ENCODE measurements around the gene RIPOR1.

RIPOR1 gene

GRCh38 chr16:67579686-67580085, 51.1 kb downstream of the RIPOR1 start:
- ChIA-PET CTCF (interaction anchor here (0.9 to 2.0 kb wide), 4 partner anchors 8 to 59 kb away, joined by 3 to 7 read pairs (median 4); no protein-coding TSS in a partner anchor), POLR2A (no interaction called here)
- no peak overlapping the region for H3K4me3 ChIP-seq (ENCODE audit: control insufficient read depth in 1 of 7, extremely low read depth in 1 of 7, insufficient read depth in 4 of 7, low read depth in 2 of 7, low read length in 6 of 7)
- no peak for DNase-seq
- no peaks in the 10 kb centered on the region for H3K4me1 ChIP-seq (ENCODE audit: control extremely low read depth in 1 of 4, control insufficient read depth in 4 of 4, insufficient read depth in 4 of 4, low read length in 3 of 4)
- no peak overlapping the region for H3K27ac ChIP-seq (ENCODE audit: insufficient read depth in 1 of 2, low read depth in 1 of 2, low read length in 2 of 2, poor library complexity in 1 of 2, severe bottlenecking in 2 of 2)
- 88% methylated on average over 3 of the region's 4 CpGs for WGBS (ENCODE audit: insufficient coverage)
- no peaks in the 10 kb centered on the region for H3K9me3 ChIP-seq (ENCODE audit: control extremely low read depth in 1 of 5, control insufficient read depth in 4 of 5, insufficient read depth in 2 of 5, low read depth in 1 of 5, low read length in 4 of 5)
- H3K36me3 ChIP-seq (ENCODE audit: control insufficient read depth in 4 of 4, insufficient read depth in 4 of 4, low read length in 3 of 4), result peaks cover 5 to 27% (median 18%) of the 10 kb centered on the region in 4 experiments
- no peaks in the 10 kb centered on the region for H3K27me3 ChIP-seq (replicated peaks in 2 of 5; ENCODE audit: control insufficient read depth in 4 of 5, insufficient read depth in 5 of 5, low read length in 4 of 5)

DNA sequence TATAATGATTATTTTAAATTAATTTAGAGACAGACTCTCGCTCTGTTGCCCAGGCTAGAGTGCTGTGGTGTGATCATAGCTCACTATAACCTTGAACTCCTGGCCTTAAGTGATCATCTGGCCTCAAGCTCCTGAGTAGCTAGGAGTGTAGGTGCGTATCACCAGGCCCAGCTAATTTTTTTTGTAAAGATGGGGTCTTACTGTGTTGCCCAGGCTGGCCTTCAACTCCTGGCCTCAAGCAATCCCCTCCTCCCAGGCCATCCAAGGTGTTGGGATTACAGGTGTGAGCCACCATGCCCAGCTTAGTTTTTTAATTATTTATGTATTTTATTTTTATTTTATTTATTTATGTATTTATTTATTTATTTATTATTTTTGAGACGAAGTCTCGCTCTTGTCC, 51.6 kb downstream of the RIPOR1 start:
- no peaks in the 10 kb centered on the region for H3K27me3 ChIP-seq (replicated peaks in 2 of 5; ENCODE audit: control insufficient read depth in 4 of 5, insufficient read depth in 5 of 5, low read length in 4 of 5)
- peaks cover 4 to 22% (median 13%) of the 10 kb centered on the region in 4 experiments for H3K36me3 ChIP-seq (ENCODE audit: control insufficient read depth in 4 of 4, insufficient read depth in 4 of 4, low read length in 3 of 4)
- CTCF ChIA-PET, result interaction anchor here (0.7 to 2.0 kb wide), 4 partner anchors 9 to 59 kb away, joined by 3 to 7 read pairs (median 4); no protein-coding TSS in a partner anchor
- H3K4me3 ChIP-seq (ENCODE audit: control insufficient read depth in 1 of 7, extremely low read depth in 1 of 7, insufficient read depth in 4 of 7, low read depth in 2 of 7, low read length in 6 of 7), result no peak overlapping the region
- 93% methylated on average over 3 of the region's 4 CpGs for WGBS (ENCODE audit: insufficient coverage)
- DNase-seq, result no peak
- H3K9me3 ChIP-seq (ENCODE audit: control extremely low read depth in 1 of 5, control insufficient read depth in 4 of 5, insufficient read depth in 2 of 5, low read depth in 1 of 5, low read length in 4 of 5), result no peaks in the 10 kb centered on the region
- H3K27ac ChIP-seq (ENCODE audit: insufficient read depth in 1 of 2, low read depth in 1 of 2, low read length in 2 of 2, poor library complexity in 1 of 2, severe bottlenecking in 2 of 2), result no peak overlapping the region
- POLR2A ChIA-PET, result interaction anchor here (0.6 kb wide), 1 partner anchor 37 kb away, joined by 3 read pairs; no protein-coding TSS in a partner anchor
- no peaks in the 10 kb centered on the region for H3K4me1 ChIP-seq (ENCODE audit: control extremely low read depth in 1 of 4, control insufficient read depth in 4 of 4, insufficient read depth in 4 of 4, low read length in 3 of 4)

- ChIA-PET CTCF (interaction anchor here (0.7 to 1.3 kb wide), 3 partner anchors 11 to 45 kb away, joined by 3 to 4 read pairs (median 3); no protein-coding TSS in a partner anchor), POLR2A (no interaction called here)
- no peaks in the 10 kb centered on the region for H3K27me3 ChIP-seq (replicated peaks in 2 of 5; ENCODE audit: control insufficient read depth in 4 of 5, insufficient read depth in 5 of 5, low read length in 4 of 5)
- H3K27ac ChIP-seq (ENCODE audit: insufficient read depth in 1 of 2, low read depth in 1 of 2, low read length in 2 of 2, poor library complexity in 1 of 2, severe bottlenecking in 2 of 2), result peak overlapping the region in 1 of 2 experiments; percentile 7
- H3K4me1 ChIP-seq (ENCODE audit: control extremely low read depth in 1 of 4, control insufficient read depth in 4 of 4, insufficient read depth in 4 of 4, low read length in 3 of 4), result no peaks in the 10 kb centered on the region
- H3K4me3 ChIP-seq (ENCODE audit: control insufficient read depth in 1 of 7, extremely low read depth in 1 of 7, insufficient read depth in 4 of 7, low read depth in 2 of 7, low read length in 6 of 7), result no peak overlapping the region
- H3K36me3 ChIP-seq (ENCODE audit: control insufficient read depth in 4 of 4, insufficient read depth in 4 of 4, low read length in 3 of 4), result peaks cover 0 to 16% (median 7%) of the 10 kb centered on the region in 4 experiments
- H3K9me3 ChIP-seq (ENCODE audit: control extremely low read depth in 1 of 5, control insufficient read depth in 4 of 5, insufficient read depth in 2 of 5, low read depth in 1 of 5, low read length in 4 of 5), result no peaks in the 10 kb centered on the region
- no peak for DNase-seq
- 100% methylated on average over 2 of the region's 4 CpGs for WGBS (ENCODE audit: insufficient coverage)
These were observed 64.7 kb downstream of the RIPOR1 start for GRCh38 chr16:67593288-67593687.

DNA sequence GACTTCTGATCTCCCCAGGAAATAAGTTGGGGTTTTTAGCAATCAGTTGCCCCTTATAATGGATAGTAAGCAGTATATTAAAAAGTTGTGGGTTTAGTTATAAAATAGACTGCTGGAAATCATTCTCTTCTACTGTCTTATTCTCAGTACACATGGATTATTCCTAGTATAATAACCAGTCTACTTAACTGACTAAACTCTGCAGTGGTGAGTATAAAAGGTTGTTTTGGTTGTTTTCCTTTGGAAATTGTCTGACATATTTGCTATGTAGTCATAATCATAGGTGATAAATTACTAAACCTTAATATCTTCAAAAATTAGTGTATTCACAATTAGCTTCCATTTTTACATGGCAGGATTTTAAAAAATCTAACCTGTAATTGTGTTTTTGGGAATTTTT, 65.1 kb downstream of the RIPOR1 start:
- CTCF ChIA-PET, result interaction anchor here (0.7 to 1.3 kb wide), 4 partner anchors 11 to 45 kb away, joined by 3 to 4 read pairs (median 3); no protein-coding TSS in a partner anchor
- H3K27me3 ChIP-seq (replicated peaks in 2 of 5; ENCODE audit: control insufficient read depth in 4 of 5, insufficient read depth in 5 of 5, low read length in 4 of 5), result no peaks in the 10 kb centered on the region

GRCh38 chr16:67594256-67594915, 65.8 kb downstream of the RIPOR1 start:
- CTCF ChIA-PET, result interaction anchor here (0.7 to 2.3 kb wide), 6 partner anchors 23 to 74 kb away, joined by 3 to 10 read pairs (median 4); no protein-coding TSS in a partner anchor
- Histone ChIP-seq H3K9me3 (ENCODE audit: control extremely low read depth in 1 of 5, control insufficient read depth in 4 of 5, insufficient read depth in 2 of 5, low read depth in 1 of 5, low read length in 4 of 5) (no peaks in the 10 kb centered on the region), H3K4me1 (ENCODE audit: control extremely low read depth in 1 of 4, control insufficient read depth in 4 of 4, insufficient read depth in 4 of 4, low read length in 3 of 4) (no peaks in the 10 kb centered on the region), H3K4me3 (ENCODE audit: control insufficient read depth in 1 of 7, extremely low read depth in 1 of 7, insufficient read depth in 4 of 7, low read depth in 2 of 7, low read length in 6 of 7) (no peak overlapping the region), H3K27ac (ENCODE audit: insufficient read depth in 1 of 2, low read depth in 1 of 2, low read length in 2 of 2, poor library complexity in 1 of 2, severe bottlenecking in 2 of 2) (no peak overlapping the region), H3K36me3 (ENCODE audit: control insufficient read depth in 4 of 4, insufficient read depth in 4 of 4, low read length in 3 of 4) (peaks cover 2 to 16% (median 9%) of the 10 kb centered on the region in 4 experiments), H3K27me3 (replicated peaks in 2 of 5; ENCODE audit: control insufficient read depth in 4 of 5, insufficient read depth in 5 of 5, low read length in 4 of 5) (no peaks in the 10 kb centered on the region)
- POLR2A ChIA-PET, result no interaction called here
- WGBS (ENCODE audit: insufficient coverage), result 95% methylated on average over 3 of the region's 5 CpGs
- no peak for DNase-seq

More for the DNA sequence above, 65.1 kb downstream of the RIPOR1 start:
- no peak for DNase-seq
- POLR2A ChIA-PET, result no interaction called here
- Histone ChIP-seq H3K4me3 (ENCODE audit: control insufficient read depth in 1 of 7, extremely low read depth in 1 of 7, insufficient read depth in 4 of 7, low read depth in 2 of 7, low read length in 6 of 7) (no peak overlapping the region), H3K4me1 (ENCODE audit: control extremely low read depth in 1 of 4, control insufficient read depth in 4 of 4, insufficient read depth in 4 of 4, low read length in 3 of 4) (no peaks in the 10 kb centered on the region), H3K27ac (ENCODE audit: insufficient read depth in 1 of 2, low read depth in 1 of 2, low read length in 2 of 2, poor library complexity in 1 of 2, severe bottlenecking in 2 of 2) (no peak overlapping the region), H3K36me3 (ENCODE audit: control insufficient read depth in 4 of 4, insufficient read depth in 4 of 4, low read length in 3 of 4) (peaks cover 2 to 16% (median 8%) of the 10 kb centered on the region in 4 experiments), H3K9me3 (ENCODE audit: control extremely low read depth in 1 of 5, control insufficient read depth in 4 of 5, insufficient read depth in 2 of 5, low read depth in 1 of 5, low read length in 4 of 5) (no peaks in the 10 kb centered on the region)

- 89% methylated on average over 1 of the region's 1 CpG for WGBS (ENCODE audit: insufficient coverage)
- CTCF ChIA-PET, result interaction anchor here (0.6 to 2.3 kb wide), 5 partner anchors 14 to 74 kb away, joined by 3 to 10 read pairs (median 3); no protein-coding TSS in a partner anchor
- peaks cover 3 to 16% (median 8%) of the 10 kb centered on the region in 4 experiments for H3K36me3 ChIP-seq (ENCODE audit: control insufficient read depth in 4 of 4, insufficient read depth in 4 of 4, low read length in 3 of 4)
- no peaks in the 10 kb centered on the region for H3K27me3 ChIP-seq (replicated peaks in 2 of 5; ENCODE audit: control insufficient read depth in 4 of 5, insufficient read depth in 5 of 5, low read length in 4 of 5)
- no peak overlapping the region for H3K27ac ChIP-seq (ENCODE audit: insufficient read depth in 1 of 2, low read depth in 1 of 2, low read length in 2 of 2, poor library complexity in 1 of 2, severe bottlenecking in 2 of 2)
- peak in 1 of 3 donors; percentile 5 for DNase-seq
- H3K4me1 ChIP-seq (ENCODE audit: control extremely low read depth in 1 of 4, control insufficient read depth in 4 of 4, insufficient read depth in 4 of 4, low read length in 3 of 4), result no peaks in the 10 kb centered on the region
- POLR2A ChIA-PET, result interaction anchor here (0.8 to 1.0 kb wide), 2 partner anchors 8 to 48 kb away, joined by 3 to 4 read pairs; no protein-coding TSS in a partner anchor
- H3K9me3 ChIP-seq (ENCODE audit: control extremely low read depth in 1 of 5, control insufficient read depth in 4 of 5, insufficient read depth in 2 of 5, low read depth in 1 of 5, low read length in 4 of 5), result no peaks in the 10 kb centered on the region
- no peak overlapping the region for H3K4me3 ChIP-seq (ENCODE audit: control insufficient read depth in 1 of 7, extremely low read depth in 1 of 7, insufficient read depth in 4 of 7, low read depth in 2 of 7, low read length in 6 of 7)
These were observed 66.3 kb downstream of the RIPOR1 start for GRCh38 chr16:67594956-67595355.

Data from common myeloid progenitor, CD34-positive (primary cell).